Measurements from ENCODE around the gene IQCK.
"Not testable (repeated sequence)": the region's sequence is repeated elsewhere in the genome, so short reads cannot be mapped to it uniquely, and the experiment has no call there.

The IQCK gene

DNA sequence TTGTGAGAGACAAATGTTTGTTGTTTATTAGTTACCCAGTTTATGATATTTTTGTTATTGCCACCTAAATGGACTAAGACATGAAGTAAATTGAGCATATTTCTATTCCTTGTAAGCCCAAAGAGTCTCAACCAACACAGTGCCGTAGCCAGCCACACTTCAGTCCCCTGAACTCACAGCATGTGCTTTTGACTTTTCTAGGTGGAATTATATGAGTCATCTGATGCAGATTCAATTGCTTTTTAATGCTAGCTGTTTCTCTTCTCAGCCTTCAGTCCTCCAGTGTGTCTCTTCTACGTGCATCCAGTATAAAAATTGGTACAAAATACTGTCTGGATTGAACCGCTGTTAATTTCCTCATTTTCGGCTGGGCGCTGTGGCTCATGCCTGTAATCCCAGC lies 39.0 kb downstream of the IQCK start:
- no peak for DNase-seq (ENCODE audit: low read depth in 2 of 2)

DNA sequence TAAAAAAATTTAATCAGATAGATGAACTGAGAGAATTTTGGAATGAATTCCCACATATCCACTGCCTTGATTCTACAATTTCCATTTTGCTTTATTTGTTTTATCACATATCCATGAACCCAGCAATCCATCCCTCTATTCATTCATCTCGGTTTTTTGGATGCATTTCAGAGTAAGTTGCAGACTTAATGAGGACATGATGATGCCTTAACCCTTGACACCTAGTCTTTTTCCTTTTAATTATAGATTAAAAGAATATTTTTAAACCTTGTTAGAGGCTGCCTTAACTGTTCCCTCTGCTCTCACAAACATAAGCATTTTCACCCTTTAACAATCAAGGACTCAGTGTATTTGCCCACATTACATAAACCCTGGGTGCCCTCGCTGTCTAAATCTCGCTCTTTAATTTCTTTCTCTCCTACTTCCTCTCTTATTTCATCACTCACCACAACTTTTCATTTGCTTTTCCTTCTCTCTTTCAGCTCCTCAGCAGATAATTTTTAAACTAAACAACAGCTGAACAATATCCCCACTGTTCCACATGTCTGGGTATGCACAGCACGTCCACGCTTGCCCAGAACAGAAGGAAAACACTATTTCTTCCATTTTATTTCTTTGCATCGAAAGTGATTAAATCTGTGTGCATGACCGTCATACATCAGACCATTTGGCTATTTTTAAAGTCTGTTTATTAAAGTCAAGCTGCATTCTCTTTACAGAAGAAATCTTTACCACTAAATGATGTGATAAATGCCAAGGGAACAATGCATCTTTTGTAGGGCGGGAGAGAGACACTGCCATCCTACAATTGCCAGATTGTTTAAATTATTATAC lies 39.9 kb downstream of the IQCK start:
- DNase-seq (ENCODE audit: low read depth in 2 of 2), result no peak

DNA sequence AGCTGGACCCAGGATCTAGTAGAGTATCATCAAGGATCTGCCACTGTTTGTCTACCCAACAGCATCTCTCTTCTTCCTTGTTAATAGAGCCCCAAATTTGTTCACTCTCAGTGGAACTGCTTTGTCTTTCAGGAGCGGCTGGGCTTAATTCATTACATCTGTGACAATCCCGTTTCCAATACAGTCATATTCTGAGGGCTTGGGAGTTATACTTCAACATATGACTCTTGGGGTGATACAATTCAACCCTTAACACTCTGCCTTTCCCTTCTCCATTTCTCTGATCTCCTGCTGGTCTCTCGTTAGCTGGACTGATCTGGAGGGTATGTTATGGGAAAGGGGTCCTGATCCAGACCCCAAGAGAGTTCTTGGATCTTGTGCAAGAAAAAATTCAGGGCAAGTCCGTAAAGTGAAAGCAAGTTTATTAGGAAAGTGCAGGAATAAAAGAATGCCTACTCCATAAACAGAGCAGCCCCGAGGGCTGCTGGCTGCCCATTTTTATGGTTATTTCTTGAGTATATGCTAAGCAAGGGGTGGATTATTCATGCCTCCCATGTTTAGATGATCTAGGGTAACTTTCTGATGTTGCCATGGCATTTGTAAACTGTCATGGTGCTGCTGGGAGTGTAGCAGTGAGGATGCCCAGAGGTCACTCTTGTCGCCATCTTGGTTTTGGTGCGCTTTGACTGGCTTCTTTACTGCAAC lies 42.4 kb downstream of the IQCK start:
- DNase-seq (ENCODE audit: low read depth in 2 of 2), result no peak

DNA sequence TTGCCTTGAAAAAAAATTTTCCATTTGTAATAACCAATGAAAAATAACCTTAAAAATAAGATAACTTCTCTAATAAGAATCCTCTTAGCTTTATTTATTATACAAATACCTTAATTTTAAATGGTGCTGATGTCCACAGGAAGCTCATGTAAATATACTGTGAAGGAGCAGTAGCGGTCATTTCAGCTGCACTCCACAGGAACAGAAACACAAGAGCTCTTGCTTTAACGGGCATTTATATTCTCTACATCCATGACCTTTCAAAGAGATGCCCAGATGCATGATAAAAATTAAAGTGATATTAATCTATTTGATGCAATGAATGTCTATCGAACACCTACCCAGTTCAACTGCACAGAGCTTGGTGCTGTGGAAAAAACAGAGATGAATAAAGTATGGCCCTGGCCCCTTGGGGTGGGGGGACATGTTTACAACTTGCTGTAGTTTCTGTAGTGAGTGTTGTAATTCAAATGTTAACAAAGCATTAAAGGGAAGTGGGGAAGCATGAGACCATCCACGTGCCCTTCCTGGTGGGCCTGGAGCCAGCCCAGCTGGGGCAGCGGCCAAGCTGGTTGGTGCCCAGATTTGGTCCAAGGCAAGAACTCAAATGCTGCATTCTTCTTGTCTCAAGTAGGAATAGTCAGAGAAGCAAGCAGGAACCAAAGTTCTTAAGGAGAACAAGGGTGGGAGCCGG lies 47.9 kb downstream of the IQCK start:
- DNase-seq (ENCODE audit: low read depth in 2 of 2), result no peak

DNA sequence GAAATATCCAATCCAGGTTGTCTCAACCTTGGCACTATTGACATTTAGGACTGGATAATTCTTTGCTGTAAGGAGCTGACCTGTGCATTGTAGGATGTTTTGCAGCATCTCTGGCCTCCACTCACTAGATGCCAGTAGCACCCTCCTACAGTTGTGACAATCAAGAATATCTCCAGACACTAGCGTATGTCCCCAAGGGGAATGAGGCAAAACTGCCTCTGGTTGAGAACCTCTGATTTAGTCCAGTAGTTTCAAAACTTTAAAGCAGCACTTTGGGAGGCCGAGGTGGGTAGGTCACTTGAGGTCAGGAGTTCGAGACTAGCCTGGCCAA lies 48.4 kb downstream of the IQCK start:
- DNase-seq (ENCODE audit: low read depth in 2 of 2), result no peak

DNA sequence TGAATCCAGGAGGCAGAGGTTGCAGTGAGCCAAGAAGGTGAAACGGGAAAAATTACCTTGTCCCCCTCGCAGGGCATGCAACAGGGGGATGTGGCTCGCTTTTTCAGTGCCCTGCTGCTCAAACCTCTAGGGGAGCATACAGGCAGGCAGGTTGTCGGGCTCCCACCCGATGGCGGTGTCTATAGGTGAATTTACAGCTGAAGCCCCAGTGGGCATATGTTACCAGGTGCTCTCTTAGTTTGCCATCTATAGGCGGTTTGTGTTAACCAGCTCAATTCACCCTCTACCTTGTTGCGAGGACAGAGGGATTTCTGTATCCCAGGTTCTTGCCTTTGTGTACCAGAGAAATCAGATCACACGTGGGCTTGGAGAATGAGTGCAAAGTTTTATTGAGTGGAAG lies 48.9 kb downstream of the IQCK start:
- DNase-seq (ENCODE audit: low read depth in 2 of 2), result no peak

- DNase-seq (ENCODE audit: low read depth in 2 of 2), result no peak
These were observed 49.4 kb downstream of the IQCK start for GRCh38 chr16:19767497-19767896.

DNA sequence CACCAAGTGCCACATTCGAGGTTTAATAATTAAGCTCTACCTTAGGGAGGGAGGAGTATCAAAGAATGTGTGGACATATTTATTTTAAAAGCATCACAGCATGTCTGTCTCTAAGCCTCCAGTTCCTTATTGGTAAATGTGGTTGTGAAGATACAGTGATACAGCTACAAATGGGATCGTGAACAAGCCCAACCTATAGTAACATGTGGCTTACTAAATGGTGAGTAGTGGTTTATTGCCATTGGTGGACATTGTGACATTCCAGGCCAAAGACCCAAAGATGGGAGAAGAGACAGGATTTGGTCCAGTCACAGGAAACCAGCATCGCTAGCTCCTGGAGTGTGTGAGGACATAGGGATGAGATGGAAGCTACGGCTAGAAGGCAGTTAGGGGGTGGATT lies 51.2 kb downstream of the IQCK start:
- no peak for DNase-seq (ENCODE audit: low read depth in 2 of 2)

GRCh38 chr16:19771040-19771439 lies 53.0 kb downstream of the IQCK start:
- DNase-seq (ENCODE audit: low read depth in 2 of 2), result no peak

GRCh38 chr16:19771796-19772195 lies 53.7 kb downstream of the IQCK start:
- DNase-seq (ENCODE audit: low read depth in 2 of 2), result no peak

- DNase-seq (ENCODE audit: low read depth in 2 of 2), result no peak
These were observed 56.0 kb downstream of the IQCK start for GRCh38 chr16:19774024-19774423.

- DNase-seq (ENCODE audit: low read depth in 2 of 2), result no peak
These were observed 58.1 kb downstream of the IQCK start for GRCh38 chr16:19776147-19776546.

GRCh38 chr16:19776565-19776964 lies 58.5 kb downstream of the IQCK start:
- no peak for DNase-seq (ENCODE audit: low read depth in 2 of 2)

DNA sequence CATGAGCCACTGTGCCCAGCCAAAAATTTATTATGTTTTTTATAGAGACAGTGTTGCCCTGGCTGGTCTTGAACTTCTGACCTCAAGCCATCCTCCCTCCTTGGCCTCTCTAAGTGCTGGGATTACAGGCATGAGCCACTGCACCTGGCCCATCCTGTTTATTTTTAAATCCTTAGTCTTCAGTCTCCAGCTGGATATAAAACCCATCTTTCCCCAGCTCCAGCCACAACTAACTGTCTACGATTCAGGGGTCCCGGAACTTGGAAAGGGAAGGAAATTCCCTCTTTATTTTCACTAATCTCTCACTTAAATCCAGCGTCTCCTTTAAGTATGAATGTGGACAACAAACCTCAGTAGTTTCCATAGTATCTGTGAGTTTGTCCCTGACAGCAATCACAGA lies 62.2 kb downstream of the IQCK start:
- no peak for DNase-seq (ENCODE audit: low read depth in 2 of 2)

DNA sequence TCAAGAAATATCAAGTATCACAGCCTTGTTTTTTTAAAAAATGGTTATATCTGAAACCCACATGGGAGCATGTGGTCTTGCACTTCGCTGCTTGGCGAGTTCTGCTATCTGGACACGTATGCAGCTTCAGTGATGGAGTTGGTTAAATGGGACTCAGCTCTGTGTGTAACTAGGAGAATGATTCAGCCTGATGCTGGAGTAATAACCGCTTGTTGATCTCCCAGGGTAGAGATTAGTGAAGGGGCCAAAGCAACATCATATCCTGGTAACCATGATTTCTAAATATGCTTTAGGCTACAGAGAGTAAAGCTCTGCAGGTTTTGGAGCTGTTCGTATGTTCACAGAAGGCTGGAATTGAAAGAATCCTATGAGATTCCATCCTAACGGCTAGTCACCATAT lies 63.2 kb downstream of the IQCK start:
- peak; percentile 41 to 44 for DNase-seq (ENCODE audit: low read depth in 2 of 2)

DNA sequence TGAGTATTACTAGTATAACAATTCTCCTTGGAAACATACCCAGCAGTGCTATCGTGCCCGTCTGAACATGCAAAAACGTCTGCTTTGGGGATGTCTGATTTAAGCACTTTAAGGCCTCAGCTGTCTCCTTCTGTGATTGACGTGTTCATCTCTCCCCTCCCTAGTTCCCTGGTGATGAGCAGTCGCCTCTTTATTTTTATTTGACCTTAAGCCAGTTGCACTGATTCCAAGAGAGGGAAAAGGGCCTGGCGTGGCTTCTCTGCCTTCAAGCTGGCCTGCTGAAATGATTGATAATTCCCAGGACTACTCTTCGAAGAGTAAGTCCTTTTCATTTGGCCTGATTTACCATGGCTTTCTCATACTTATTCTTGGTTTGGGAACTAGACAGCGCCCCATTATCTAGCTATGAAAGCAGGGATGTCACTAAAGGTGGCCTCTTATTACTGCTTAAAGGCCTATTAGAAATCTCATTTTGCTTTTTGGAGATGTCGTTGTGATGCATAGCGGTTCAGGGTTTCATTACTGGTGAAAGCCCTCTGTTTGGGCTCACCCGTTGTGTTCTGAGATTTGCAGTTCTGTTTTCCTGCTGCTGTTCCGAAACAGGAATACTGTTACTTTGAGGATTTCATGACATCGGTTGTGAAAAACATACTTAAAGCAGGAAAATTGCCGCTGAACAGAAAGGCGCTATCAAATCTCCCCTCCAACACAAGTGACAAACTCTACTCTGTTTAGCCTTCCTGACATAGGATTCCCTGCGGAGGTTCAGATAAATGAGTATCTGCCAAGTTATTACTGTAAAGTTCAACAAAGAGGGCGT lies 65.5 kb downstream of the IQCK start:
- DNase-seq (ENCODE audit: low read depth in 2 of 2), result peak in 1 of 2 experiments; percentile 3

DNA sequence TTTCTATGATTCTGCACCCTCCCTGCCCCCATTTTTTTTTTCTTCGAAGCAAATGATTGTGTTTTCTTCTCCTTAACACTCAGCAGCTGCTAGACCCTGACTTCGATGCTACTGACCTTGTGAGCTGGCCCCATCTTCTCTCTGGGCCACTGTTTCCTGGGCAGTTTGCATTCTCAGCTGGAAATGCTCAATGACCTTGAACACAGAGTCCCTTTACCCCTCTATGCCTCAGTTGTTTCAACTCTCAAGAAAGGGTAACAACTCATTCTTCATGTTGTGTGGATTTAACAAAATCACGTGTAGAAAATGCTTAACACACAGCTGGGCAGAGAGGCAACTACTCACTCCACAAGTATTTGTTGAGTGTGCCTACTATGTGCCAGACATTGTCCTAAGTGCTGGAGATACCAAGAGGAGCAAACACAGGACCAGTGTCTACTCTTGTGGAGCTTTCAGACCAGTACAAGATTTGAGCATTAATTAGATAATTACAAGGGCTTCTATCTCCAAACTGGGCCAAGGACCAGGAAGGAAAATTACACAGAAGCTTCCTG lies 66.2 kb downstream of the IQCK start:
- DNase-seq (ENCODE audit: low read depth in 2 of 2), result no peak

GRCh38 chr16:19785081-19785480 lies 67.0 kb downstream of the IQCK start:
- no peak for DNase-seq (ENCODE audit: low read depth in 2 of 2)

DNA sequence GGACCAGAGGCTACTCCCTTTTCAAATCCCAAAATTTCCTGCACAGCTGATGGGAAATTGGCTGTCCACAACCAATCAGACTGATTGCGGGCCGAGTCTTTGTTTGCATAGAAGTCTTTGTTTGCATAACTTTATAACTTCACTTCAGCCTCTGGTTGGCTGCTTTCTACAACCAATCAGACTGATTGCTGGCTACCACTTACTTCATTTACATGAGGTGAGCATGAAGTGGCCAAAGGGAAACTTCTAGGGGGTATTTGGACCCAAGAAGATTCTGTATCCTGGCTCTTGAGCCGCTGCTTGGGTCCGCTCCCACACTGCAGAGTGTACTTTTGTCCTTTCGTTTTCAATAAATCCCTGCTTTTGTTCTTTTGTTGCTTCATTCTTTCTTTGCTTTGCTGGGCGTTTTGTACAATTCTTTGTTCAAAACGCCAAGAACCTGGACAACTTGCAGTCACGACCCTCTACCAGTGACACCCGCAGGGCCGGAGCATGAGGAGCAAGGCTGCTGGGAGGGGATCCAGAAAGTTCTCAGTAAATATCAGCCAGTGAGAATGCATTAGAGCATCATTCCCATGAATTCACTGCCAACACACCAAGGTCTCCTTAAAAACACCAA lies 67.5 kb downstream of the IQCK start:
- DNase-seq (ENCODE audit: low read depth in 2 of 2), result no peak

DNA sequence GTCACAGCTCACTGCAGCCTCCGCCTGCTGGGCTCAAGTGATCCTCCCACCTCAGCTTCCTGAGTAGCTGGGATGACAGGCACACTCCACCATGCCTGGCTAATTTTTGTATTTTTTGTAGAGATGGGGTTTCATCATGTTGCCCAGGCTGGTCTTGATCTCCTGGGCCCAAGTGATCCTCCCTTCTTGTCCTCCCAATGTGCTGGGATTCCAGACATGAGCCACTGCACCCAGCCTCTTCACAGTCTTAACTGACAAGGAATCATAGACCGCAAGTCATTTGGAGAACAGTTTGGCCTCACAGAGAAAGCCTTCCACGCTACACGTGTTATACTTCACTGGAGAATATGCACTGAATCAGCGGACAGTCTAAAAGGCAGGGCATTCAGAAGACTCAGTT lies 83.3 kb downstream of the IQCK start:
- DNase-seq (ENCODE audit: low read depth in 2 of 2), result not testable (repeated sequence)

GRCh38 chr16:19801824-19802223 lies 83.8 kb downstream of the IQCK start:
- not testable (repeated sequence) for DNase-seq (ENCODE audit: low read depth in 2 of 2)
